K562 (cell line): ENCODE data around the gene CDK9. TPM values are rescaled to one million over a fixed set of nuclear protein-coding genes. Genes with fewer than 3 reads are reported as not detected.

Experiments used
- ATF7 ChIP-seq: fragments of 450-650 bp; IDR thresholded peaks from 2 replicates; pipeline ENCODE4 v1.7.1; 2014; ENCODE audit warnings: mild to moderate bottlenecking, moderate library complexity
- CEBPB ChIP-seq: fragments of 450-650 bp; IDR thresholded peaks from 2 replicates; pipeline ENCODE4 v1.6.1; 2016; ENCODE audit warnings: missing genetic modification characterization, missing compliant biosample characterization
- CHD2 ChIP-seq: IDR thresholded peaks from 2 replicates; pipeline ENCODE4 v1.6.1; 2011; ENCODE audit warnings: low read depth, low read length
- E2F3 ChIP-seq: fragments of 250-450 bp; sonication (Bioruptor Pico); IDR thresholded peaks from 2 replicates; pipeline ENCODE4 v1.4.0; 2020; ENCODE audit warnings: mild to moderate bottlenecking
- FOXJ3 ChIP-seq: sonication (generic); formaldehyde crosslinking; IDR thresholded peaks from 2 replicates; pipeline ENCODE4 v1.4.0; 2020; ENCODE audit warnings: mild to moderate bottlenecking, missing genetic modification reagents
- GTF2E2 ChIP-seq: fragments of 200-800 bp; sonication (Bioruptor generic); IDR thresholded peaks from 2 replicates; pipeline ENCODE4 v1.6.1; 2016; ENCODE audit warnings: missing genetic modification characterization, missing compliant biosample characterization
- MAFG ChIP-seq: fragments of 450-650 bp; conservative IDR thresholded peaks from 2 replicates; pipeline ENCODE4 v1.6.1; 2016; ENCODE audit warnings: missing genetic modification characterization, missing compliant biosample characterization
- MEIS2 ChIP-seq: fragments of 450-650 bp; IDR thresholded peaks from 2 replicates; pipeline ENCODE4 v1.6.1; 2014; ENCODE audit warnings: mild to moderate bottlenecking; ENCODE audit not compliant: partially characterized antibody
- NCOA2 ChIP-seq, 2 experiments: fragments of 450-650 bp; IDR thresholded peaks; 2 replicates each; pipeline ENCODE4 v1.6.1; 2018; ENCODE audit warnings: mild to moderate bottlenecking in 2 of 2, moderate library complexity in 1 of 2; ENCODE audit not compliant: partially characterized antibody in 2 of 2
- POLR2A ChIP-seq: fragments of 450-650 bp; conservative IDR thresholded peaks from 2 replicates; pipeline ENCODE4 v1.6.1; 2016
- PPARD ChIP-seq: fragments of 250-450 bp; sonication (Bioruptor Pico); IDR thresholded peaks from 2 replicates; pipeline ENCODE4 v1.8.0; 2022; ENCODE audit warnings: inconsistent platforms, mild to moderate bottlenecking, moderate library complexity
- SRSF1 ChIP-seq: fragments of 200-400 bp; formaldehyde crosslinking; IDR thresholded peaks from 2 replicates; pipeline ENCODE4 v1.6.1; 2017; ENCODE audit warnings: mild to moderate bottlenecking, low read depth, low read length, moderate library complexity
- SUPT5H ChIP-seq: fragments of 450-650 bp; IDR thresholded peaks from 2 replicates; pipeline ENCODE4 v1.6.1; 2016
- TCF3 ChIP-seq: sonication (generic); formaldehyde crosslinking; IDR thresholded peaks from 2 replicates; pipeline ENCODE4 v1.4.0; 2020; ENCODE audit warnings: mild to moderate bottlenecking, missing genetic modification reagents
- ZFP1 ChIP-seq: fragments of 450-650 bp; formaldehyde crosslinking; IDR thresholded peaks from 2 replicates; pipeline ENCODE4 v1.4.0; 2020; ENCODE audit warnings: mild to moderate bottlenecking, mixed read lengths
- ZNF316 ChIP-seq: fragments of 450-650 bp; IDR thresholded peaks from 2 replicates; pipeline ENCODE4 v1.6.1; 2016
- ZNF57 ChIP-seq: fragments of 450-650 bp; formaldehyde crosslinking; IDR thresholded peaks from 2 replicates; pipeline ENCODE4 v1.4.0; 2020; ENCODE audit warnings: mild to moderate bottlenecking, moderate library complexity
- ZNF766 ChIP-seq: fragments of 200-800 bp; sonication (Bioruptor generic); conservative IDR thresholded peaks from 2 replicates; pipeline ENCODE4 v1.6.1; 2016; ENCODE audit warnings: missing genetic modification characterization, missing compliant biosample characterization
- polyA plus RNA-seq, 8 experiments: library from polyadenylated mRNA; depleted of rRNA in 4 of 8; stranded (reverse) in 5 of 8; unstranded in 3 of 8; fragments of >200 nt; fragmentation: Nextera tagmentation in 2 of 8; fragmentation: Illumina TruSeq in 1 of 8; extraction: Ambion mirVana in 2 of 8; extraction: Trizol in 1 of 8; gene quantifications; 2 replicates each; pipeline versions ENCODE4 v1.2.1 to v1.2.3, GENCODE V29; 2011 to 2014; ENCODE audit warnings: inconsistent platforms in 1 of 8, missing spikeins in 1 of 8
- total RNA-seq, 7 experiments: library from RNA; depleted of rRNA in 6 of 7; stranded (reverse); fragments of >200 nt in 6 of 7; fragmentation: Illumina TruSeq in 2 of 7; extraction: Trizol in 2 of 7; gene quantifications; 2 replicates each; pipeline versions ENCODE4 v1.2.1 to v1.2.3, GENCODE V29; 2011 to 2021; ENCODE audit warnings: low replicate concordance in 1 of 7
- TF ChIP-seq, protein P1 (sequence below), 2 experiments: fragments of 250-450 bp in 1 of 2; fragments of 450-650 bp in 1 of 2; sonication (Bioruptor Pico) in 1 of 2; IDR thresholded peaks; 2 replicates each; pipeline versions ENCODE4 v1.6.1 to v1.8.0; 2016 to 2021; ENCODE audit warnings: mild to moderate bottlenecking in 2 of 2, moderate library complexity in 2 of 2, missing compliant biosample characterization in 1 of 2, missing genetic modification characterization in 1 of 2

CDK9 gene
- total and polyA plus RNA-seq, 9 of the 15 experiments (the other 6 are each of a cell fraction or from before 2014, with no cell fraction given), result 4.2 to 78.6 (median 33.0) TPM

DNA sequence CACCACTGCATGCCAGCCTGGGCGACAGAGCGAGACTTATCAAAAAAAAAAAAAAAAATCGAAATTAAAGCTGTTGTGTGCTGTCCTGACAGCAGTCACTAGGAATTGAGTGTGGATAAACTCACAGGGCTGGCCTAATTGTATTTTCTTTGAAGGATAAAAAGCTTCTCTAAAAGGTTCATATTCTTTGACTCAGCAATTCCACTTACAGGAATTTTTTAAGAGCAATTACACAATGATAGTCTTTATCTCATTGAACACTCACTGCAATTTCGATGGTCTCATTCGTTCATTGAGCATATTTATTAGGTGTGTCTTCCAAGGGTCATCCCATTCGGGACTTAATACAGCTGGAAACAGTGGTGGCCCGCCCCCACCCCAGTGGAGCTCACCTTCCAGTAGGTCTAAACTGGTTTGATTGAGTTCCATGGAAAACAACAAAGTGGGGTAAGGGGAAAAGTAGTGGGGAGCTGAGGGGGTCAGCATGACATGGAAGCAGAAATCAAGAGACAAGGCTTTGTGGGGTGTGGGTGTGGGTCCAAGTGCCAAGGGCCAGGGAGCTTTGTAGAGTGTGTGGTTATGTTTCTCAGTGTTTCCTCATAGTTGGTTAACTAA is 6.7 kb downstream of the CDK9 start (continued):
- TF ChIP-seq PPARD (CRISPR knock-in tag) (no peak), ZNF316 (peak; percentile 84), CHD2 (no peak), ZFP1 (no peak), POLR2A (peak; percentile 48; the same call in 1 of the 2 replicates), FOXJ3 (no peak), CEBPB (tag) (peak; percentile 37; the same call in 1 of the 2 replicates), MAFG (tag) (peak; percentile 52; the same call in 1 of the 2 replicates), MEIS2 (no peak), NCOA2 (IDR thresholded peaks at IDR 0.05; ENCODE audit: partially characterized antibody in 2 of 2) (no peak), SUPT5H (peak; percentile 36), ZNF766 (CRISPR knock-in tag) (no peak), E2F3 (CRISPR knock-in tag) (no peak), SRSF1 (no peak), TCF3 (CRISPR knock-in tag) (0 out of 2 replicates have a peak, but pooled peaks have one; percentile 33), ZNF57 (CRISPR knock-in tag) (no peak), GTF2E2 (no peak), ATF7 (no peak)
- TF ChIP-seq, protein P1, sequence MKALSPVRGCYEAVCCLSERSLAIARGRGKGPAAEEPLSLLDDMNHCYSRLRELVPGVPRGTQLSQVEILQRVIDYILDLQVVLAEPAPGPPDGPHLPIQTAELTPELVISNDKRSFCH (CRISPR knock-in tag; IDR thresholded peaks at IDR 0.05), result no peak
- TF ChIP-seq, protein P1 (tag; IDR thresholded peaks at IDR 0.05), result no peak
